HL-60 (cell line): ENCODE results near the gene KBTBD13.

Source experiments
- GABPA ChIP-seq: IDR thresholded peaks from 2 replicates; pipeline ENCODE4 v1.6.1; 2012; ENCODE audit warnings: low read depth
- POLR2AphosphoS5 ChIP-seq: IDR thresholded peaks from 2 replicates; pipeline ENCODE4 v1.6.1; 2012; ENCODE audit warnings: low read depth
- SPI1 ChIP-seq: IDR thresholded peaks from 2 replicates; pipeline ENCODE4 v1.6.1; 2012; ENCODE audit warnings: low read depth, mild to moderate bottlenecking, borderline replicate concordance
- TF ChIP-seq, protein P1 (sequence below): IDR thresholded peaks from one replicate; pipeline ENCODE4 v1.5.1; 2011; ENCODE audit warnings: low read length, control low read depth, inconsistent platforms; ENCODE audit not compliant: insufficient read depth
- TF ChIP-seq, protein P2 (sequence below): IDR thresholded peaks from 2 replicates; pipeline ENCODE4 v1.6.1; 2012; ENCODE audit warnings: low read depth; ENCODE audit not compliant: insufficient replicate concordance

GRCh38 chr15:65094294-65094995 is 17.9 kb downstream of the KBTBD13 start:
- TF ChIP-seq, protein P1, sequence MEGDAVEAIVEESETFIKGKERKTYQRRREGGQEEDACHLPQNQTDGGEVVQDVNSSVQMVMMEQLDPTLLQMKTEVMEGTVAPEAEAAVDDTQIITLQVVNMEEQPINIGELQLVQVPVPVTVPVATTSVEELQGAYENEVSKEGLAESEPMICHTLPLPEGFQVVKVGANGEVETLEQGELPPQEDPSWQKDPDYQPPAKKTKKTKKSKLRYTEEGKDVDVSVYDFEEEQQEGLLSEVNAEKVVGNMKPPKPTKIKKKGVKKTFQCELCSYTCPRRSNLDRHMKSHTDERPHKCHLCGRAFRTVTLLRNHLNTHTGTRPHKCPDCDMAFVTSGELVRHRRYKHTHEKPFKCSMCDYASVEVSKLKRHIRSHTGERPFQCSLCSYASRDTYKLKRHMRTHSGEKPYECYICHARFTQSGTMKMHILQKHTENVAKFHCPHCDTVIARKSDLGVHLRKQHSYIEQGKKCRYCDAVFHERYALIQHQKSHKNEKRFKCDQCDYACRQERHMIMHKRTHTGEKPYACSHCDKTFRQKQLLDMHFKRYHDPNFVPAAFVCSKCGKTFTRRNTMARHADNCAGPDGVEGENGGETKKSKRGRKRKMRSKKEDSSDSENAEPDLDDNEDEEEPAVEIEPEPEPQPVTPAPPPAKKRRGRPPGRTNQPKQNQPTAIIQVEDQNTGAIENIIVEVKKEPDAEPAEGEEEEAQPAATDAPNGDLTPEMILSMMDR = no peak
- TF ChIP-seq POLR2AphosphoS5 = no peak
- no peak for TF ChIP-seq GABPA
- TF ChIP-seq, protein P2, sequence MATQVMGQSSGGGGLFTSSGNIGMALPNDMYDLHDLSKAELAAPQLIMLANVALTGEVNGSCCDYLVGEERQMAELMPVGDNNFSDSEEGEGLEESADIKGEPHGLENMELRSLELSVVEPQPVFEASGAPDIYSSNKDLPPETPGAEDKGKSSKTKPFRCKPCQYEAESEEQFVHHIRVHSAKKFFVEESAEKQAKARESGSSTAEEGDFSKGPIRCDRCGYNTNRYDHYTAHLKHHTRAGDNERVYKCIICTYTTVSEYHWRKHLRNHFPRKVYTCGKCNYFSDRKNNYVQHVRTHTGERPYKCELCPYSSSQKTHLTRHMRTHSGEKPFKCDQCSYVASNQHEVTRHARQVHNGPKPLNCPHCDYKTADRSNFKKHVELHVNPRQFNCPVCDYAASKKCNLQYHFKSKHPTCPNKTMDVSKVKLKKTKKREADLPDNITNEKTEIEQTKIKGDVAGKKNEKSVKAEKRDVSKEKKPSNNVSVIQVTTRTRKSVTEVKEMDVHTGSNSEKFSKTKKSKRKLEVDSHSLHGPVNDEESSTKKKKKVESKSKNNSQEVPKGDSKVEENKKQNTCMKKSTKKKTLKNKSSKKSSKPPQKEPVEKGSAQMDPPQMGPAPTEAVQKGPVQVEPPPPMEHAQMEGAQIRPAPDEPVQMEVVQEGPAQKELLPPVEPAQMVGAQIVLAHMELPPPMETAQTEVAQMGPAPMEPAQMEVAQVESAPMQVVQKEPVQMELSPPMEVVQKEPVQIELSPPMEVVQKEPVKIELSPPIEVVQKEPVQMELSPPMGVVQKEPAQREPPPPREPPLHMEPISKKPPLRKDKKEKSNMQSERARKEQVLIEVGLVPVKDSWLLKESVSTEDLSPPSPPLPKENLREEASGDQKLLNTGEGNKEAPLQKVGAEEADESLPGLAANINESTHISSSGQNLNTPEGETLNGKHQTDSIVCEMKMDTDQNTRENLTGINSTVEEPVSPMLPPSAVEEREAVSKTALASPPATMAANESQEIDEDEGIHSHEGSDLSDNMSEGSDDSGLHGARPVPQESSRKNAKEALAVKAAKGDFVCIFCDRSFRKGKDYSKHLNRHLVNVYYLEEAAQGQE = no peak
- TF ChIP-seq SPI1 = no peak
